Muscle of leg (tissue), 11 donors: Measurements from ENCODE around the gene MRTFA. TPM values are rescaled to one million over a fixed set of nuclear protein-coding genes. Genes with fewer than 3 reads are reported as not detected.
"Not testable (repeated sequence)": the region's sequence is repeated elsewhere in the genome, so short reads cannot be mapped to it uniquely, and the experiment has no call there.

Experiments used
- DNase-seq: peaks from one replicate; pipeline ENCODE4 v3.0.0; 2013
- H3K27ac ChIP-seq: one replicate; pipeline ENCODE4 v1.5.1; 2013; ENCODE audit warnings: mild to moderate bottlenecking, low read length, control low read depth
- H3K27me3 ChIP-seq: one replicate; pipeline ENCODE4 v1.6.1; 2013; ENCODE audit warnings: low read length; ENCODE audit not compliant: control insufficient read depth, insufficient read depth
- H3K36me3 ChIP-seq: one replicate; pipeline ENCODE4 v1.6.1; 2013; ENCODE audit warnings: low read length; ENCODE audit not compliant: control insufficient read depth, insufficient read depth
- H3K4me1 ChIP-seq: one replicate; pipeline ENCODE4 v1.6.1; 2013; ENCODE audit warnings: low read length; ENCODE audit not compliant: control insufficient read depth, insufficient read depth
- H3K4me3 ChIP-seq: one replicate; pipeline ENCODE4 v1.5.1; 2013; ENCODE audit warnings: low read length, control low read depth
- H3K9me3 ChIP-seq: replicated peaks from 2 replicates; pipeline ENCODE4 v1.6.1; 2013; ENCODE audit warnings: low read depth, low read length; ENCODE audit not compliant: control insufficient read depth
- WGBS: methylation state at CpG from one replicate; pipeline ENCODE4 v1.1.5; 2013; ENCODE audit warnings: missing lambda C conversion rate; ENCODE audit not compliant: insufficient coverage; 5-methylcytosine and 5-hydroxymethylcytosine counted together
- polyA plus RNA-seq, 8 donors: library from polyadenylated mRNA; unstranded; fragments of 120-200 nt; gene quantifications; one replicate each; pipeline versions ENCODE4 v1.2.1 to v1.2.3, GENCODE V29; 2013; ENCODE audit warnings: inconsistent platforms in 1 of 8, low replicate concordance in 1 of 8; ENCODE audit not compliant: insufficient read length in 8 of 8, insufficient read depth in 1 of 8
- total RNA-seq: library from RNA; stranded (reverse); fragments of 120-200 nt; gene quantifications from one replicate; pipeline ENCODE4 v1.2.4, GENCODE V29; 2013

Gene MRTFA
- total and polyA plus RNA-seq, 9 donors = 19.0 to 35.7 (median 29.5) TPM

- 92% methylated on average over 5 of the region's 5 CpGs for WGBS
- H3K4me1 ChIP-seq = no peaks in the 10 kb centered on the region
- H3K9me3 ChIP-seq = no peaks in the 10 kb centered on the region
- DNase-seq = no peak
- peaks cover 12% of the 10 kb centered on the region for H3K36me3 ChIP-seq
- H3K4me3 ChIP-seq = no peak overlapping the region
- H3K27me3 ChIP-seq = no peaks in the 10 kb centered on the region
- no peak overlapping the region for H3K27ac ChIP-seq
These were observed 49.7 kb downstream of the MRTFA start for GRCh38 chr22:40586781-40587180.

GRCh38 chr22:40585310-40585751 is 51.2 kb downstream of the MRTFA start:
- H3K27me3 ChIP-seq = no peaks in the 10 kb centered on the region
- no peak for DNase-seq
- no CpG with 5 or more reads among the region's 1 CpG for WGBS
- no peaks in the 10 kb centered on the region for H3K4me1 ChIP-seq
- H3K27ac ChIP-seq = no peak overlapping the region
- no peak overlapping the region for H3K4me3 ChIP-seq
- peaks cover 12% of the 10 kb centered on the region for H3K36me3 ChIP-seq
- H3K9me3 ChIP-seq = no peaks in the 10 kb centered on the region

GRCh38 chr22:40584766-40585165 is 51.8 kb downstream of the MRTFA start:
- H3K27me3 ChIP-seq, H3K27ac ChIP-seq, H3K4me1 ChIP-seq, DNase-seq, H3K4me3 ChIP-seq, H3K9me3 ChIP-seq: not testable (repeated sequence)
- peaks cover 12% of the 10 kb centered on the region for H3K36me3 ChIP-seq
- 100% methylated on average over 1 of the region's 9 CpGs for WGBS

GRCh38 chr22:40583053-40583741 is 53.3 kb downstream of the MRTFA start:
- H3K27me3 ChIP-seq = no peaks in the 10 kb centered on the region
- H3K4me1 ChIP-seq = no peaks in the 10 kb centered on the region

GRCh38 chr22:40582063-40582462 is 54.5 kb downstream of the MRTFA start:
- H3K27ac ChIP-seq = no peak overlapping the region
- no peak overlapping the region for H3K4me3 ChIP-seq
- no peaks in the 10 kb centered on the region for H3K9me3 ChIP-seq
- no peaks in the 10 kb centered on the region for H3K4me1 ChIP-seq
- peaks cover 9% of the 10 kb centered on the region for H3K36me3 ChIP-seq
- no CpG with 5 or more reads among the region's 2 CpGs for WGBS
- H3K27me3 ChIP-seq = no peaks in the 10 kb centered on the region
- DNase-seq = no peak

More at GRCh38 chr22:40583053-40583741, 53.3 kb downstream of the MRTFA start:
- peaks cover 11% of the 10 kb centered on the region for H3K36me3 ChIP-seq
- no peak for DNase-seq
- no peaks in the 10 kb centered on the region for H3K9me3 ChIP-seq
- no peak overlapping the region for H3K27ac ChIP-seq
- H3K4me3 ChIP-seq = no peak overlapping the region
- 100% methylated on average over 1 of the region's 1 CpG for WGBS

GRCh38 chr22:40580631-40581030 is 55.9 kb downstream of the MRTFA start:
- Histone ChIP-seq H3K36me3 (peaks cover 5% of the 10 kb centered on the region), H3K27me3 (no peaks in the 10 kb centered on the region), H3K4me1 (no peaks in the 10 kb centered on the region), H3K4me3 (no peak overlapping the region), H3K9me3 (no peaks in the 10 kb centered on the region), H3K27ac (no peak overlapping the region)
- DNase-seq = no peak
- no CpG with 5 or more reads among the region's 1 CpG for WGBS

GRCh38 chr22:40578171-40578570 is 58.3 kb downstream of the MRTFA start:
- Histone ChIP-seq H3K27me3 (no peaks in the 10 kb centered on the region), H3K4me1 (no peaks in the 10 kb centered on the region), H3K27ac (no peak overlapping the region), H3K9me3 (no peaks in the 10 kb centered on the region), H3K36me3 (peaks cover 5% of the 10 kb centered on the region), H3K4me3 (no peak overlapping the region)
- DNase-seq = no peak
- WGBS = 100% methylated on average over 2 of the region's 4 CpGs

GRCh38 chr22:40572976-40573375 is 63.5 kb downstream of the MRTFA start:
- H3K4me3 ChIP-seq = no peak overlapping the region
- peaks cover 6% of the 10 kb centered on the region for H3K36me3 ChIP-seq
- H3K27ac ChIP-seq = no peak overlapping the region
- H3K4me1 ChIP-seq = no peaks in the 10 kb centered on the region
- no peak for DNase-seq
- H3K27me3 ChIP-seq = no peaks in the 10 kb centered on the region
- WGBS = no CpG with 5 or more reads among the region's 2 CpGs
- H3K9me3 ChIP-seq = peaks cover 13% of the 10 kb centered on the region

- H3K4me1 ChIP-seq = no peaks in the 10 kb centered on the region
- no peaks in the 10 kb centered on the region for H3K27me3 ChIP-seq
- no CpG with 5 or more reads among the region's 3 CpGs for WGBS
- H3K36me3 ChIP-seq = peaks cover 6% of the 10 kb centered on the region
- H3K27ac ChIP-seq = no peak overlapping the region
- no peak overlapping the region for H3K4me3 ChIP-seq
- peaks cover 13% of the 10 kb centered on the region for H3K9me3 ChIP-seq
- DNase-seq = no peak
These were observed 64.6 kb downstream of the MRTFA start for GRCh38 chr22:40571887-40572286.

GRCh38 chr22:40567626-40568328 is 68.7 kb downstream of the MRTFA start:
- peaks cover 2% of the 10 kb centered on the region for H3K36me3 ChIP-seq
- H3K9me3 ChIP-seq = peaks cover 13% of the 10 kb centered on the region
- no peak overlapping the region for H3K27ac ChIP-seq
- DNase-seq = no peak
- no peaks in the 10 kb centered on the region for H3K27me3 ChIP-seq
- no CpG with 5 or more reads among the region's 1 CpG for WGBS
- H3K4me3 ChIP-seq = no peak overlapping the region
- H3K4me1 ChIP-seq = no peaks in the 10 kb centered on the region
